HG03060 (cell line): ENCODE data around the gene KRTAP10-2.

ENCODE experiments used
- ATAC-seq: cut with Tn5 transposase; IDR thresholded peaks from one replicate; pipeline ENCODE4 v1.9.1; 2021; ENCODE audit warnings: low read depth, moderate number of reproducible peaks; ENCODE audit not compliant: unreplicated experiment

Gene KRTAP10-2

DNA sequence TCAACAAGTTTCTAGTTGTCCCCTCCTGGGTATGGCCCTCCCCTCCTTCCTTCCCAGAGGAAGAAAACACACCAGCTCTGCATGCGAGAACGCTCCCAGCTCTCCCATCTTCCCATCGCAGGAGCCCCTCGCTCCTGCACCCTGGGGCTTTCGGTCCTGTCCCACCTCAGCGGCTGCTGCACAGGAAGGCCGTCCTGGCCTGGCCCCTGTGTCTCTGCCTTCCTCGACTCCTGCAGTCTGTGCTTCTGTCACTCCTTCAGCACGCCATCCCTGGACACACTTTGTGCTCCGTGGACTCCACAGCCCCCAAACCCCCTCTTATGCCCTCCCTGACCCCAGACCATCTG is 34.5 kb downstream of the KRTAP10-2 start:
- no peak for ATAC-seq

GRCh38 chr21:44516342-44516741 is 35.0 kb downstream of the KRTAP10-2 start:
- no peak for ATAC-seq

- no peak for ATAC-seq
Observed at GRCh38 chr21:44515359-44516165, 35.7 kb downstream of the KRTAP10-2 start.

DNA sequence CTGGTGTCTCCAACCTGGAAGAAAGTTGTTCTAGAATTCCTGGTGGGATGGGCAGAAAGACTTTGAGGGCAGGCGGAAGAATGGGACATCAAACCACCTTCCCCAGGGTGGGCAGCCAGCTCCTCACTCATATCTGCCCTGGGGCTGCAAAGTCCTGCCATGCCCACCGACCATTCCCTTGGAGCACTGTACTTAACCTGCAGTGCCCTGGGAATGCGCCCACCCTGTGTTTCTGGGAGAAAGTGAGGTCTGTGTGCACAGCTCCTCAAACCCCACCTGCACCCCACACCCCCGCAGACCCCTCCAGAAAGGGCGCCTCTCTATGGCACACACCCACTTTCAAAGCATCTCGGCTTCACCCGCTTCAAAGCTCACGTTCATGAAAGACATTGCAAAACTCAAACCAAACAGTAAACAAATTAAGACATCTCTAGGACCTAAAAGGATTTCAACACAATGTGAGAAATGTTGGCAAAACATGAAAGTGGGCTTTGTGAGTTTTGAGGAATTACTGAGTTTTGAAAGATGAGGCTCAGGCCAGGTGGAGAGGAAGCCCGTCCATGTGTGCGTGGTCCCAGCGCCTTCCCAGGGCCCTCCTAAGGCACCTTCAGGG is 36.5 kb downstream of the KRTAP10-2 start:
- no peak for ATAC-seq

DNA sequence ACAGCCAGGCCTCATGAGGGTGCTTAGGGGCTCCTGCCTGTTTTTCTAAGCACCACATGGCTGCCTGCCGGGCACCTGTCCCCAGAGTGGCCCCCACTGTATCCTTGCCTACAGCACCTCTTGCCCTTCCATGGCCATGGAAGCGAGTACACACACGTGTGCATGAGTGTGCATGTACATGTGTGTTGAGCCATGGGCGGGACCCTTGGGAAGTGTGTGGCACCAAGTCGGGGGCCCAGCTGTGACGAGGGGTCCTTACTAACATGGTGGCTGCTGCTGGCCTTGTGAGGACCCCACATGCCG is 37.1 kb downstream of the KRTAP10-2 start:
- ATAC-seq: no peak

DNA sequence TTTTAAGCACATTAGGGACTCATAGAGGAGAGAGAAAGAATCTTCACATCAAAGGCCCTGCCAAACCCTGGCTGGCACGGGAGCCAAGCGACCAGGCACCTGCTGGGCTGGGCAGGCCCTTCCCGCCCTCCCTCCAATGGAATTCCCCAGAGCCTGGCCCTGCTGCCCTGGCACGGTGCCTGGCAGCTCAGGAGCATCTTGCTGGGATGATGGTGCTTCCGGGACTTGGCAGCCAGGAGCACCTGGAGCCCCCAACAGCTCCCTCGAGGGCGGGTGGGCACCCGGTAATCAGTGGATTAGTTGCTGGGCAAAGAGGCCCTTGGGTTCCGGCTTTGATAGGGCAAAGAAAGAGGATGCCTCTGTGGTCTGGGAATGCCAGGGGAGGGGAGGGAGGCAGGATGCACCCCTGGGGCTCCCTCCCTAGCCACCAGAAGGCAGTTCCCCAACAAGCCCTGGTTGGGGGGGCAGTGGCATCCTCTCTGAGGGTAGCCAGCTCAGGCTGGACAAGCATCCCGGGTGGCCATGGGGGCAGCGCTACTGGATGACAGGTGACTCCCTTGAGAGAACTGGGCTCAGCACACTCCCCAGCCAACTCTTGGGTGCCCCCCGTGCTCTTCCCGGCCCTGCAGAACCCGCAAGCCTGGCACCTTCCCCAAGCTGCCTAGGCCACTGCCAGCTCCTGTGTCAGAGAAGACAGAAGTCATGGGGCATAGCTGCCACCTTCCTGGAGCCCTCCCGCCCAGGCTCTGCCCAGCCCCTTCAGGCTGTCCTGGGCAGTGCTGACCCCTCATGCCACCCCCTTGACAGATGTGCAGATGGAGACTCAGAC is 37.7 kb downstream of the KRTAP10-2 start:
- ATAC-seq: no peak

DNA sequence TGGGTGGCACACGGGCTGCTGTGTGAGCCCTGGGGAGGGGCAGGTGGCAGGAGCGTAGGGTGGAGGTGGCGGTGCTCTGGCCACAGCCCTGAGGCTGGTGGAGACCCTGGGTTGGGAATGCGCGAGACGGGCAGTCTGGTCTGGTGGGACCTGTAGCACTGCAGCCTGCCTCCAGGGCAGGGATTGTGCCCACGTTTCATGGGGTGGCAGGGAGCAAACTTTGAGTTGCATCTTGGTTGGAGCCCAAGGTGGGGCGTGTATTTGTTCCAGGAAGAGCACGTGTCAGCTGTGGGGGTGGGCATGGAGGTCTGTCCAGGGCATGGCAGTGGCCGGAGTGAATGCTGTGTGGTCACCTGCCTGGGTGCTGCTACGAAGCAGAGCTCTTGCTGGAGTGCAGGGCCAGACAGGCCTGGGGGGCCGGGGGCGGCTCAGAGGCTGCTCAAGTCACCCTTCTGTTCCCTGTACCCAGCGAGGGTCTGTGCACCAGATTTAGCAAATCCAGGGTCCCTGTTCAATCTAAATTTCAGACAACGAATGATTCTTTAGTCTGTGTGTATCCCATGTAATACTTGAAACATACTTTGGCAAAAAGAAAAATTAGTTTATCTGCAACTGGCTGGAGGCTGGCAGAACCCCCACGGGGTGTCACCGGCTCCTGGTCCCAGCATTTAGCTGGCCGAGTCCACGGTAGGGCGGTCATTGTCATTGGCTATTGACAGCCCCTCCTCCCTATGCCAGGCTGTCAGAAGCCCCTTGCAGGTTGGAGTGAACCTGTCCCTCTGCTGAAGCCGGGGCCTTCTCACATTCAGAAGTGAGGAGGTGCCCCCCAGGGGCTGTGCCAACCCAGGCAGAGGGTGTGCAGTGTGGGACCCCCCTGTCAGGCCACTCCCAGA is 38.6 kb downstream of the KRTAP10-2 start:
- no peak for ATAC-seq

DNA sequence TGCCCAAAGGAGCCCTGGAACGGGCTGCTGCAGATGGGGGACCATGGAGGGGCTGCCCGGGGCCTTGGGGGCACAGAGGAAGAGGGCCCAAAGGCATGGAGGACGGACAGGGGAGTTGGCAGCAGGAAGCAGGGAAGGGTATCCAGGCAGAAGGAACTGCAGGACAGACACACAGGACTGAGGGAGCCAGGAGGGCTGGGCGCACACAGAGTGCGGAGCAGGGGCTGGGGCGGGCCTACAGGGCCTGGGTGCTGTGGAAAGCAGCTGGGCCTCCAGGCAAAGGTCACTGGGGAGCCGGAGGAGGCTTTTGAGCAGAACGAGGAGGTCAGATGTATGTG is 39.4 kb downstream of the KRTAP10-2 start:
- ATAC-seq: no peak

DNA sequence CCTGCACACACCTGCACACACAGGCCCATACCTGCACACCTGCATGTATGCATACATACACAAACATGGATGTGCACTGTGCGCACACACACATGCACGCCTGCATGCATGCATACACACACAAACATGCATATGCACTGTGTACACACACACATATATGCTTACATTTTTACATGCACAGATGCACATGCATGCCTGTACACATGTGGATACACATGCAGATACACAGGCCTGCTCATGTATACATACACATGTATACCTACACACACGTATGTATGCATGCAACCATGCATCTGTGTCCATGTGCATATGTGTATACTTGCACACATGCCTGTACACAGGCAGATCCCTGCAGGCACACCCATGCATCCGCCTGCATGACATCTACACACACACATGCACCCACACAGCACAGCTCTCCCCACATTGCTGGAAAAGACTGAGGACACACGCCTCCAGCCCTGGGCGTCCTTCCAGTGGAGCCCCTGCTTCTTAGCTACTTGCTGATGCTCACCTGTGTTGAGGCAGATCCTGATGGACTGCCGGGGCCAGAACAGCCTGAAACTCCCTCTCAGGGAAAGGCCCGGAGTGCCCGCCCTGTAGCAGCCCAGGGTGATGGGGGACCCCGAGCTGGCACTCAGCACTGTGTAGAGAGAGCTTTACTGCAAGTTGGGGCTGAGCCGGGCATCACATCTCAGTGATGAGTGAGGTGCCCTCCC is 39.9 kb downstream of the KRTAP10-2 start:
- no peak for ATAC-seq

DNA sequence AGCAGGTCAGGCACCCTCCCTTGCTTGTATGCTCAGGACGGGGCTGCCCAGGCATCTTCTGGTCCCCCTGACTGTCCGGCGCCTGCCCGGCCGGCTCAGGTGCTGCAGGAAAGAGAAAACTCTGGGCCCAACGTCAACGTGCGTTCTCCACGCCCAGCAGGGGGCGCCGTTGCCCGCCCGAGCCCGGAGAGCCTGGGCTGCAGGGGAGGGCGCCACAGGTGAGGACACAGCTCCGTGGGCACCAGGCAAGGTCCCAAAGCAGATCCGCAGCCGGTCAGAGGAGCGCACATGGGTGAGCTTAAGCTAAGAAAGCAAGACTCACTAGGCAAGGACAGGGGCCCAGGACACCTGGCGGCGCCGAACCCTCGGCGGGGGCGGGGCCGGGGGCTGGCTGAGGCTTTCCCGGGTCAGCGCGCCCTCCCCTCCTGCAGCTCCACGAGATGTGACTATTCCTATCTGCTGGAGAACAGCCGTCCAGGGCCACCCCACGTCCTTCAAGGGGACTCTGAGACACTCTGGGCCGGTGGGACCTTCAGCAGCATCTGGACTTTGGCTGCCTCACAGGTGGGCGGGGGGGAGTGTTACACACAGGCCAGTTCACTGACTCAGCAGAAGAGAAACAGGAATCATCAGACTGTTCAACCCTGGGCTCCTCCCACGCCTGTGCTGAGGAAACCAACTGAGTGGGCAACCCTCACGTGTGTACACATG is 40.6 kb downstream of the KRTAP10-2 start:
- no peak for ATAC-seq

- no peak for ATAC-seq
Observed at GRCh38 chr21:44510109-44510507, 41.2 kb downstream of the KRTAP10-2 start.

GRCh38 chr21:44509539-44509938 is 41.8 kb downstream of the KRTAP10-2 start:
- no peak for ATAC-seq

GRCh38 chr21:44508711-44509445 is 42.4 kb downstream of the KRTAP10-2 start:
- no peak for ATAC-seq

DNA sequence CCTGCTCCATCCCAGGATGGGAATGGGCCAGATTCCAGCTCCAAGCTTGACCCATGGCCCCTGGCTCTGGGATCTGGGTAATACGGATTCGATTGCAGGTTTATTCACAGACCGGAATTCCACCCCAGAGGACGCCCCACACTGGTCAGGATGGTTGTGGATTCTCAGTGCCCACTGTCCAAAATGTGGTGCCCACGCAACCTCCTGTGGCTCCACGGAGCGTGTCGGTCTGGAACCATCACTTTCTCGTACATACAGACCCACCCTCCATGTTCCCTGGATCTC is 42.9 kb downstream of the KRTAP10-2 start:
- ATAC-seq: no peak

DNA sequence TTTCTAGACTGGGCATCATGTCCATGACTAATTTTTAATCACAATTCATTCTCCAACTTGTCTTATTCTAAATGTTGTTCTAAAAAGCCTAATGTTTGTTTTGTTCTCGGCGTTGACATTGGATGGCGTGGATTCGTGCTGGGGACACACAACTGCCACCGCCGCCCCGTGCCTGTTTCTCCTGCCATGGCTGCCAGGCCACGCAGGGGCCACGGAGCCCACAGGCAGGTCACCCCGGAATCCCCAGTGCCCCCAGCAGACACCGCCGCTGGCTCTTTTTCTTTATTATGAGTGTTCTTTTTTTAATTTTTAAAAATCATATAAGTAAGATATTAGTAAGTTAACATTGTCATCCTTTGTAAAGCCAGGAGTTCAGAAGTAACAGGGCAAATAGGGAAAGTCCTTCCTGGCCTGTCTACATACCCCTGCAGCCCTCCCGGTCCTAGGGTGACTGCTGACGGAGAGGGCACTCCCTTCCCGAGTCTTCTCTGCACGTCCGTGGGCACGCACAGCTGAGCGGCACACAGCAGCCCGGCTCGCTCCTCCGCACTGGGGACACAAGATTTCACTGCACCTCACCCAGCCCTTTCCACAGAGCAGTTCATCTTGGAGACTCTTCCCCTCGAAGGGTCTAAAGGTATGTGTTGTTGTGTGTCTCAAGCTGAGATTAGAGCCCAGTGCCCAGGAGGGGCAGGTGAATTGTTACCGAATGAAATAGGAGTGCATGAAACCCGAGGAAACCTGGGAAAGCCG is 43.5 kb downstream of the KRTAP10-2 start:
- no peak for ATAC-seq

DNA sequence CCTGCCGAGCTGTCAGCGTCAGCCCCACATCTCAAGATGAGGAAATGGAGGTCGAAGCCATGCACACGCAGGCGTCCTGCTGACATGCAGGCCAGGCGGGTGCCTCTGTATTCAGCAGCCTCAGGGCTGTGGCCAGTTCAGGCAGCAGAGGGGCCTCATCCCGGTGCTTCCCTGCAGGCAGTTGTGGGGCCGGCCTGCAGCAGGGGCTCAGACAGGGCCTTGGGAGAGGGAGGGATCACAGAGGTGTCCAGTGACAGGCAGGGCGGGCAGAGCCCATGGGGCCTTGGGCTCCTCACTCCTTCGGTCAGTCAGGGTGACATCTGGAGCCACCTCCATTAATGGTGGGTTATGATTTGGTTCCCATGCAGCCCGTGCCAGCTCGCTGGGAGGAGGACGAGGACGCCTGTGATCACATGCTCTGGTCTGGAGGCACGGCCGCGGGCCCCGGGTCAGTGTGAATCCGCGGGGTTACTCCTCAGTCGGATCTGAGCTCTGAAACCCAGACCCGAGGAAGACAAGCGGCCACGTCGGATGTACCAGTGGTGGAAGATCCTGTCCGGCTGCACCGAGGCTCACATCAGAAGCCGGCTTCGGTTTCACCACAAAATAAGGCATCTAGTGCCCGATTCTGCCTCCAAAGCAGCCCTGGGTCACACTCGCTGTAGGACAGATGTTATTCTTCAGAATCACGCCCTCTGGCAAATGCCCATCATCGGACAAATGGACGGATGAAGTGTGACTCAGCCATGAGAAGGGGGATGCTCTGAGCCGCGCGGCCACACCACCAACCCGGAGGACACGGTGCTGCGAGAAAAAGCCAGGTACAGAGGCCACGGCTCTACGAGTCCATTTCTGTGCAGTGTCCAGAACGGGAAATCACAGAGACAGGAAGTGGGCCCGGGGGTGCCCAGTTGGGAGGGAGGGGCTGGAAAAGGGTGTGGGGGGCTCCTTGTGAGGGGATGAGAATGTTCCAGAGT is 44.7 kb downstream of the KRTAP10-2 start:
- ATAC-seq: no peak

DNA sequence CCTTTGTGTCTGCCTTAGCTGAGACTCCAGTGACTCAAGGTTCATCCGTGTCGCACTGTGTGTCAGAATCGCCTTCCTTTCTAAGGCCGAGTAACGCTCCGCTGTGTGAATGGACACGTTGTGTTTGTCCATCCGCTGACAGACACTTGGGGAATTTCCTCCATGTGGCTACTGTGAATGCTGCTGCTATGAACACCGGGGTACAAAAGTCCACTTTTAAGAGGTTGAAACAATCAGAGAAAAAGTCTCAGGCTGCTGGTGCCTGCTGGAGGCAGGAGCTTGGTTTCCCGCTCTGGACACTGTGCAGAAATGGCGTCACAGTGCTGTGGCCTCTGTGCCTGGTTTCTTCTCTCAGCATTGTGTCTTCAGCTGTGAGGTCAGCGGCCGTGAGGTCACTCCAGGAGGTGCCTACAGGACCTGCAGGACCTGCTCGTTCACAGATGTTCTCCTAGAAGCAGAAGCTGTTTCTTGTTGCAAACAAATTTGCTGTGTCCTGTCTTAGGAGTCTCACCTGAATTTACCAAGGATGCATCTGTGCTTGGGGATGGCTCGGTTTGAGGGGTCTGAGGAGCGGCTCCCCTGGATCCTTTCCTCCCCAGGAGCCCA is 45.5 kb downstream of the KRTAP10-2 start:
- no peak for ATAC-seq
